Endothelial cell of umbilical vein (primary cell): Measurements from ENCODE around the gene ABCA1. TPM values are rescaled to one million over a fixed set of nuclear protein-coding genes. Genes with fewer than 3 reads are reported as not detected.

ENCODE experiments used
- BruUV-seq: library from RNA; stranded (reverse); fragments of 400-500 nt; replicated peaks from 2 replicates; lab custom pipeline; 2021; lab: Mats Ljungman, UMichigan
- CTCF ChIA-PET: fragments of 300-600, 350-600 bp; sonication (Branson Sonifier 250); formaldehyde crosslinking; loops from one replicate; lab custom pipeline; 2021; ENCODE audit warnings: antibody characterized with exemption, inconsistent platforms; lab: Charles Lee
- POLR2A ChIA-PET: fragments of 300-600, 350-600 bp; sonication (Branson Sonifier 250); formaldehyde crosslinking; loops from one replicate; lab custom pipeline; 2021; ENCODE audit warnings: antibody characterized with exemption, inconsistent platforms; lab: Charles Lee
- DNase-seq: peaks from one replicate; pipeline ENCODE4 v3.0.0-alpha.2; 2011; ENCODE audit warnings: low read depth, low spot score
- FAIRE-seq: peaks from 2 replicates; lab custom pipeline; 2011; peaks lifted over from hg19 to GRCh38; lab: Jason Lieb, UNC
- H2AFZ ChIP-seq: 2 replicates; pipeline ENCODE4 v1.6.0; 2012; ENCODE audit warnings: low read depth, low read length, control low read depth, inconsistent platforms
- H3K27ac ChIP-seq: 2 replicates; pipeline ENCODE4 v1.5.1; 2011; ENCODE audit warnings: low read depth, mild to moderate bottlenecking, control low read depth, low read length, moderate library complexity; ENCODE audit not compliant: insufficient read depth
- H3K27me3 ChIP-seq, 2 experiments: 2 replicates each; pipeline versions ENCODE4 v1.6.0 to v1.6.1; 2011; ENCODE audit warnings: low read length in 2 of 2, mixed read lengths in 1 of 2; ENCODE audit not compliant: control insufficient read depth in 2 of 2, insufficient read depth in 2 of 2
- H3K36me3 ChIP-seq, 2 experiments: 2 replicates in 1 of 2; 3 replicates in 1 of 2; pipeline ENCODE4 v1.5.1; 2011; ENCODE audit warnings: low read length in 2 of 2, mild to moderate bottlenecking in 1 of 2, moderate library complexity in 1 of 2; ENCODE audit not compliant: control insufficient read depth in 2 of 2, insufficient read depth in 2 of 2; ENCODE audit errors: extremely low read depth in 1 of 2
- H3K4me1 ChIP-seq: 3 replicates; pipeline ENCODE4 v1.5.1; 2011; ENCODE audit warnings: mild to moderate bottlenecking, low read length; ENCODE audit not compliant: control insufficient read depth, insufficient read depth; ENCODE audit errors: extremely low read depth
- H3K4me2 ChIP-seq: 2 replicates; pipeline ENCODE4 v1.6.1; 2011; ENCODE audit warnings: low read length, control low read depth, mixed read lengths; ENCODE audit not compliant: insufficient read depth
- H3K4me3 ChIP-seq, 3 experiments: fragments of 200-600 bp in 1 of 3; sonication (generic), shearing (Covaris generic) in 1 of 3; replicated peaks in 1 of 3; 2 replicates each; pipeline ENCODE4 v1.5.1; 2011 to 2016; ENCODE audit warnings: control low read depth in 3 of 3, low read length in 3 of 3, mild to moderate bottlenecking in 2 of 3, inconsistent platforms in 1 of 3, low read depth in 1 of 3, moderate library complexity in 1 of 3; ENCODE audit not compliant: insufficient read depth in 1 of 3
- H3K79me2 ChIP-seq: 2 replicates; pipeline ENCODE4 v1.6.0; 2012; ENCODE audit warnings: low read length, inconsistent platforms; ENCODE audit not compliant: control insufficient read depth, insufficient read depth
- H3K9ac ChIP-seq: replicated peaks from 2 replicates; pipeline ENCODE3; 2011; ENCODE audit warnings: low read length, control low read depth; ENCODE audit not compliant: insufficient read depth; ENCODE audit errors: extremely low read depth
- H3K9me1 ChIP-seq: replicated peaks from 3 replicates; pipeline ENCODE4 v1.6.0; 2011; ENCODE audit warnings: mild to moderate bottlenecking, low read length; ENCODE audit not compliant: control insufficient read depth, insufficient read depth; ENCODE audit errors: extremely low read depth
- H3K9me3 ChIP-seq: replicated peaks from 2 replicates; pipeline ENCODE4 v1.5.1; 2012; ENCODE audit warnings: low read length, inconsistent platforms; ENCODE audit not compliant: control insufficient read depth, insufficient read depth
- H4K20me1 ChIP-seq: replicated peaks from 2 replicates; pipeline ENCODE3; 2011; ENCODE audit warnings: mild to moderate bottlenecking, low read length; ENCODE audit not compliant: control insufficient read depth, insufficient read depth; ENCODE audit errors: extremely low read depth
- CTCF ChIP-seq, 2 donors: IDR thresholded peaks; 1 replicate in 1 of 2; 2 replicates in 1 of 2; pipeline ENCODE4 v1.5.1; 2011; ENCODE audit warnings: low read length in 2 of 2, mild to moderate bottlenecking in 2 of 2, moderate library complexity in 2 of 2, control low read depth in 1 of 2, inconsistent platforms in 1 of 2, low read depth in 1 of 2; ENCODE audit not compliant: insufficient read depth in 1 of 2; ENCODE audit errors: extremely low read depth in 1 of 2
- EZH2 ChIP-seq: IDR thresholded peaks from 2 replicates; pipeline ENCODE4 v1.6.1; 2012; ENCODE audit warnings: borderline replicate concordance, low read depth, mild to moderate bottlenecking, moderate library complexity, low read length, inconsistent platforms; ENCODE audit not compliant: severe bottlenecking
- FOS ChIP-seq: IDR thresholded peaks from 2 replicates; pipeline ENCODE4 v1.6.1; 2011; ENCODE audit warnings: mild to moderate bottlenecking, low read length, moderate library complexity, borderline replicate concordance; ENCODE audit not compliant: insufficient read depth
- GATA2 ChIP-seq: IDR thresholded peaks from 2 replicates; pipeline ENCODE4 v1.7.0; 2011; ENCODE audit warnings: low read depth, mild to moderate bottlenecking, moderate library complexity, mixed read lengths, low read length; ENCODE audit not compliant: insufficient read length, insufficient read depth
- JUN ChIP-seq: IDR thresholded peaks from 2 replicates; pipeline ENCODE4 v1.6.1; 2011; ENCODE audit warnings: borderline replicate concordance, low read depth; ENCODE audit not compliant: insufficient read length, insufficient read depth
- MAX ChIP-seq: IDR thresholded peaks from 2 replicates; pipeline ENCODE4 v1.6.1; 2011; ENCODE audit not compliant: insufficient read depth, insufficient read length
- MYC ChIP-seq: IDR thresholded peaks from one replicate; pipeline ENCODE4 v1.6.1; 2011; ENCODE audit warnings: mild to moderate bottlenecking, low read depth, low read length
- POLR2A ChIP-seq: IDR thresholded peaks from 2 replicates; pipeline ENCODE4 v1.6.1; 2012; ENCODE audit warnings: low read depth, mild to moderate bottlenecking, control low read depth, low read length
- POLR2AphosphoS5 ChIP-seq: IDR thresholded peaks from 2 replicates; pipeline ENCODE4 v1.6.1; 2012; ENCODE audit warnings: low read depth, mild to moderate bottlenecking, control low read depth, low read length, moderate library complexity; ENCODE audit not compliant: insufficient read depth
- dilution Hi-C: fragments of 300-500 bp; cut with MboI; formaldehyde crosslinking; loops from one replicate; pipeline ENCODE4 v1.15.0; 2019; ENCODE audit warnings: low sequenced_read_pairs; ENCODE audit not compliant: extremely low pct_ligation_motif_present
- intact Hi-C: fragments of 100-400 bp; cut with micrococcal nuclease; formaldehyde crosslinking; loops from one replicate; pipeline ENCODE4 v1.10.0; 2022
- polyA plus RNA-seq, 4 experiments: library from polyadenylated mRNA; depleted of rRNA in 3 of 4; stranded (reverse) in 3 of 4; unstranded in 1 of 4; fragments of >200 nt; gene quantifications; 2 replicates each; pipeline versions ENCODE4 v1.2.1 to v1.2.3, GENCODE V29; 2011 to 2012; ENCODE audit warnings: missing spikeins in 1 of 4
- total RNA-seq: library from RNA; stranded (reverse); gene quantifications from 2 replicates; pipeline ENCODE4 v1.2.3, GENCODE V29; 2021

The ABCA1 gene
- total and polyA plus RNA-seq, 2 donors (not counting 3 experiments of a cell fraction or from before 2014, with no cell fraction given), result 2.4 to 9.8 TPM

GRCh38 chr9:104745852-104746251, 182.1 kb downstream of the ABCA1 start:
- Histone ChIP-seq H3K9me1 (peaks cover 3% of the 10 kb centered on the region), H3K27ac (no peak overlapping the region), H2AFZ (no peak overlapping the region), H3K27me3 (no peaks in the 10 kb centered on the region), H3K9ac (no peak overlapping the region), H3K9me3 (no peaks in the 10 kb centered on the region), H4K20me1 (no peaks in the 10 kb centered on the region), H3K4me3 (no peak overlapping the region), H3K36me3 (no peaks in the 10 kb centered on the region), H3K4me2 (no peak overlapping the region), H3K79me2 (peaks cover 4% of the 10 kb centered on the region), H3K4me1 (peaks cover 13% of the 10 kb centered on the region)
- TF ChIP-seq POLR2A, result no peak
- POLR2A ChIA-PET, result no interaction called here
- dilution Hi-C loops, result no loop called here
- DNase-seq (no peak), FAIRE-seq (no peak)
- CTCF ChIA-PET, result interaction anchor here (0.8 to 1.2 kb wide), 2 partner anchors 35 to 63 kb away, joined by 3 read pairs; no protein-coding TSS in a partner anchor
- intact Hi-C loops, result no loop called here
- BruUV-seq, result no TSS peak

GRCh38 chr9:104743376-104743985, 184.5 kb downstream of the ABCA1 start:
- H3K9me3 ChIP-seq, result no peaks in the 10 kb centered on the region
- no peak overlapping the region for H3K27ac ChIP-seq
- no peaks in the 10 kb centered on the region for H3K36me3 ChIP-seq
- H3K4me2 ChIP-seq, result no peak overlapping the region
- DNase-seq (peak; percentile 77), FAIRE-seq (peak; percentile 57)
- no TSS peak for BruUV-seq
- H3K9me1 ChIP-seq, result no peaks in the 10 kb centered on the region
- no peaks in the 10 kb centered on the region for H3K79me2 ChIP-seq
- no peak overlapping the region for H3K4me3 ChIP-seq
- dilution Hi-C loops (no loop called here), intact Hi-C loops (loop anchor here (1.0 to 5.0 kb wide), 3 partner anchors 61 to 567 kb away; no protein-coding TSS in a partner anchor)
- H3K4me1 ChIP-seq, result peaks cover 7% of the 10 kb centered on the region
- H4K20me1 ChIP-seq, result no peaks in the 10 kb centered on the region
- no peak overlapping the region for H3K9ac ChIP-seq
- ChIA-PET CTCF (interaction anchor here (0.6 to 1.9 kb wide), 7 partner anchors 10 to 650 kb away, joined by 3 to 10 read pairs (median 4); partner anchors contain the start of gene SMC2), POLR2A (no interaction called here)
- no peak for TF ChIP-seq MAX
- no peak for TF ChIP-seq MYC
- no peak for TF ChIP-seq GATA2
- no peak for TF ChIP-seq EZH2
- TF ChIP-seq POLR2AphosphoS5, result no peak
- peak; percentile 44 to 56 for TF ChIP-seq CTCF (IDR thresholded peaks at IDR 0.05; ENCODE audit: extremely low read depth in 1 of 2, insufficient read depth in 1 of 2, low read depth in 1 of 2, low read length in 2 of 2)
- TF ChIP-seq FOS, result no peak
- no peak for TF ChIP-seq JUN
- no peak overlapping the region for H2AFZ ChIP-seq
- H3K27me3 ChIP-seq, result no peaks in the 10 kb centered on the region
